Colonic mucosa (tissue), 4 donors: Measurements from ENCODE around the gene GALK2. TPM values are rescaled to one million over a fixed set of nuclear protein-coding genes. Genes with fewer than 3 reads are reported as not detected.
"Not testable (repeated sequence)": the region's sequence is repeated elsewhere in the genome, so short reads cannot be mapped to it uniquely, and the experiment has no call there.

Source experiments
- DNase-seq: peaks from one replicate; pipeline ENCODE4 v3.0.0-alpha.2; 2020
- H3K27ac ChIP-seq: fragments of 200-600 bp; one replicate; pipeline ENCODE4 v1.8.0; 2021
- H3K27me3 ChIP-seq: fragments of 200-600 bp; one replicate; pipeline ENCODE4 v1.8.0; 2021
- H3K36me3 ChIP-seq: fragments of 200-600 bp; one replicate; pipeline ENCODE4 v1.8.0; 2021
- H3K4me1 ChIP-seq: fragments of 200-600 bp; one replicate; pipeline ENCODE4 v1.8.0; 2021; ENCODE audit warnings: mild to moderate bottlenecking
- H3K4me3 ChIP-seq: fragments of 200-600 bp; one replicate; pipeline ENCODE4 v1.8.0; 2021
- H3K9ac ChIP-seq, 2 donors: one replicate each; pipeline ENCODE4 v1.7.0; 2013; ENCODE audit warnings: control low read depth in 2 of 2, low read depth in 2 of 2, low read length in 2 of 2
- H3K9me3 ChIP-seq: fragments of 200-600 bp; one replicate; pipeline ENCODE4 v1.8.0; 2021
- CTCF ChIP-seq: fragments of 200-600 bp; IDR thresholded peaks from one replicate; pipeline ENCODE4 v1.8.0; 2022; ENCODE audit warnings: antibody characterized with exemption, mild to moderate bottlenecking
- intact Hi-C: fragments of 100-400 bp; cut with DNase I; formaldehyde crosslinking; loops from one replicate; pipeline ENCODE4 v1.14.1; 2022
- total RNA-seq, 2 donors: library from RNA; stranded (reverse); fragmentation: NEBNext Ultra II Directional in 1 of 2; extraction: Animal tissue kit (Norgen Biotek cat#: 25700) in 1 of 2; gene quantifications; one replicate each; pipeline ENCODE4 v1.2.1, GENCODE V29; 2021
- donor health status: healthy.
- donor health status: DM: no; HTN: no; CAD: no.
- donor health status: DM: no; HTN: no; CAD: no.

GALK2 gene
- total RNA-seq, 2 donors from 2014 or later: 39.7 to 48.3 TPM

GRCh38 chr15:49164865-49165264 lies 5.2 kb upstream of the GALK2 start:
- Histone ChIP-seq H3K4me3 (no peak overlapping the region), H3K4me1 (no peaks in the 10 kb centered on the region), H3K27me3 (no peaks in the 10 kb centered on the region), H3K9me3 (no peaks in the 10 kb centered on the region), H3K27ac (no peak overlapping the region), H3K9ac (no peak overlapping the region), H3K36me3 (no peaks in the 10 kb centered on the region)
- TF ChIP-seq CTCF: no peak
- intact Hi-C loops: no loop called here
- no peak for DNase-seq

GRCh38 chr15:49168016-49168415 lies 2.0 kb upstream of the GALK2 start:
- intact Hi-C loops: no loop called here
- no peaks in the 10 kb centered on the region for H3K9me3 ChIP-seq
- H3K4me3 ChIP-seq: no peak overlapping the region
- DNase-seq: no peak
- H3K9ac ChIP-seq: no peak overlapping the region
- no peaks in the 10 kb centered on the region for H3K4me1 ChIP-seq
- no peak overlapping the region for H3K27ac ChIP-seq
- no peaks in the 10 kb centered on the region for H3K36me3 ChIP-seq
- no peaks in the 10 kb centered on the region for H3K27me3 ChIP-seq
- TF ChIP-seq CTCF: no peak

GRCh38 chr15:49171790-49172189 lies 1.7 kb downstream of the GALK2 start:
- no peak overlapping the region for H3K27ac ChIP-seq
- no peak for DNase-seq
- intact Hi-C loops: no loop called here
- H3K36me3 ChIP-seq: no peaks in the 10 kb centered on the region
- no peaks in the 10 kb centered on the region for H3K9me3 ChIP-seq
- H3K9ac ChIP-seq: no peak overlapping the region
- no peaks in the 10 kb centered on the region for H3K27me3 ChIP-seq
- no peaks in the 10 kb centered on the region for H3K4me1 ChIP-seq
- no peak overlapping the region for H3K4me3 ChIP-seq
- no peak for TF ChIP-seq CTCF

- intact Hi-C loops: no loop called here
- Histone ChIP-seq H3K9me3 (no peaks in the 10 kb centered on the region), H3K36me3 (no peaks in the 10 kb centered on the region), H3K4me3 (no peak overlapping the region), H3K9ac (no peak overlapping the region), H3K27ac (no peak overlapping the region), H3K27me3 (no peaks in the 10 kb centered on the region), H3K4me1 (no peaks in the 10 kb centered on the region)
- no peak for TF ChIP-seq CTCF
- no peak for DNase-seq
These were observed 4.9 kb downstream of the GALK2 start for GRCh38 chr15:49174902-49175301.

- H3K9ac ChIP-seq, H3K36me3 ChIP-seq, H3K4me3 ChIP-seq, intact Hi-C loops, H3K27me3 ChIP-seq, H3K27ac ChIP-seq, H3K9me3 ChIP-seq, H3K4me1 ChIP-seq: not testable (repeated sequence)
- peak; percentile 36 for DNase-seq
These were observed 5.7 kb downstream of the GALK2 start for GRCh38 chr15:49175582-49176397.

- Histone ChIP-seq H3K27ac (no peak overlapping the region), H3K4me1 (no peaks in the 10 kb centered on the region), H3K36me3 (no peaks in the 10 kb centered on the region), H3K4me3 (no peak overlapping the region), H3K27me3 (no peaks in the 10 kb centered on the region), H3K9ac (no peak overlapping the region), H3K9me3 (no peaks in the 10 kb centered on the region)
- no peak for DNase-seq
- TF ChIP-seq CTCF: no peak
- intact Hi-C loops: no loop called here
These were observed 8.4 kb downstream of the GALK2 start for GRCh38 chr15:49178497-49178896.
